ENCODE results near the gene ABHD6.

- TF ChIP-seq, protein P1, sequence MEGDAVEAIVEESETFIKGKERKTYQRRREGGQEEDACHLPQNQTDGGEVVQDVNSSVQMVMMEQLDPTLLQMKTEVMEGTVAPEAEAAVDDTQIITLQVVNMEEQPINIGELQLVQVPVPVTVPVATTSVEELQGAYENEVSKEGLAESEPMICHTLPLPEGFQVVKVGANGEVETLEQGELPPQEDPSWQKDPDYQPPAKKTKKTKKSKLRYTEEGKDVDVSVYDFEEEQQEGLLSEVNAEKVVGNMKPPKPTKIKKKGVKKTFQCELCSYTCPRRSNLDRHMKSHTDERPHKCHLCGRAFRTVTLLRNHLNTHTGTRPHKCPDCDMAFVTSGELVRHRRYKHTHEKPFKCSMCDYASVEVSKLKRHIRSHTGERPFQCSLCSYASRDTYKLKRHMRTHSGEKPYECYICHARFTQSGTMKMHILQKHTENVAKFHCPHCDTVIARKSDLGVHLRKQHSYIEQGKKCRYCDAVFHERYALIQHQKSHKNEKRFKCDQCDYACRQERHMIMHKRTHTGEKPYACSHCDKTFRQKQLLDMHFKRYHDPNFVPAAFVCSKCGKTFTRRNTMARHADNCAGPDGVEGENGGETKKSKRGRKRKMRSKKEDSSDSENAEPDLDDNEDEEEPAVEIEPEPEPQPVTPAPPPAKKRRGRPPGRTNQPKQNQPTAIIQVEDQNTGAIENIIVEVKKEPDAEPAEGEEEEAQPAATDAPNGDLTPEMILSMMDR (IDR thresholded peaks at IDR 0.05; ENCODE audit: insufficient read depth, low read depth, low read length), result no peak
- no peak for TF ChIP-seq EZH2 (IDR thresholded peaks at IDR 0.05; ENCODE audit: insufficient read depth, low read length)
These were observed 96.4 kb downstream of the ABHD6 start for GRCh38 chr3:58334013-58334321.
